Retinal pigment epithelial cell (primary cell): ENCODE data around the gene DCXR.

ENCODE experiments used
- DNase-seq: peaks from one replicate; pipeline ENCODE4 v3.0.0-alpha.2; 2010; ENCODE audit warnings: low read depth
- H3K4me3 ChIP-seq: 2 replicates; pipeline ENCODE4 v1.5.1; 2011; ENCODE audit warnings: mild to moderate bottlenecking, low read length, control low read depth, moderate library complexity
- TF ChIP-seq, protein P1 (sequence below): conservative IDR thresholded peaks from 2 replicates; pipeline ENCODE4 v1.5.1; 2011; ENCODE audit warnings: low read depth, low read length, control low read depth, inconsistent platforms

DCXR gene

DNA sequence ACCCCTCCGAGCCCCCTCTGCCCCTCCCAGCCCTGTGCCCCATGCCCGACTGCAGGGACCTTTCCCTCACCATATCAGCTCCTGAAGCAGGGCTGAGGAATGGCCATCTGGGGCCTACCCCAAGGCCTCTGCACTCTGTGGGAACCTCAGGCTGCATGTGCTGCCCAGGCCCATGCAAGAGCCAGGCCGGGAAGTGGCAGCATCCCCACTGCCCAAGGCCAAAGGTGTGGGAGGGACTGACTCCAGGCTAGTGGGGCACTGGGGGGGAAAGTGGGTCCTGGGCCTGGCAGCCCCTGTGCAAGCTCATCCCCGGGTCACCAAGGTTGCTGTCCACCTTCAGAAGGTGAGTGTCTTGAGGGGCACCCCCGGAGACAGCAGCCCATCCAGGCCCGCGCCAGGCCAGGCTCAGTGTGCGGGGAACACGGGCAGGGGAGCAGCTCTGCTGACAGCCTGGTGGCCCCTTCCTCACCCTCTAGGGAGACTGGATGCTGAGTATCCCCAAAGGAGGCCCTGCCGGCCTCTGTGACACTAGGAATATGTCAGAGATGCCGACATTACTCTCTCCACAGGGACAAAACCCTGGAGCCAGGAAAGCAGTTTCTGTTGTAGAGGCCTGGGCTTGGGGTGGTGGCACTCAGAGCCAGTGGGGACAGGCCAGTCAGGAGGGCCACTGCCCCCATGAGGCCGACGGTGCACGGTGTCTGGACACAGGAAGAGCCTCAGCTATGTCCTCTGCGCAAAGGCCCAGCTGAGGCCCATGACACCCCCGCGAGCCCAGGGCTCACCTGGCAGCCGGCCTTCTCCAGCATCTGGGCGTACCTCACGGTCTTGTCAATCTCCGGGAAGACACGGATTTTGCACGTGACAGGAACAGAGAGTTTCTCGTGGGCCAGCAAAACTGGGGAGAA is 24.8 kb upstream of the DCXR start:
- DNase-seq: no peak
- H3K4me3 ChIP-seq: no peak overlapping the region
- TF ChIP-seq, protein P1, sequence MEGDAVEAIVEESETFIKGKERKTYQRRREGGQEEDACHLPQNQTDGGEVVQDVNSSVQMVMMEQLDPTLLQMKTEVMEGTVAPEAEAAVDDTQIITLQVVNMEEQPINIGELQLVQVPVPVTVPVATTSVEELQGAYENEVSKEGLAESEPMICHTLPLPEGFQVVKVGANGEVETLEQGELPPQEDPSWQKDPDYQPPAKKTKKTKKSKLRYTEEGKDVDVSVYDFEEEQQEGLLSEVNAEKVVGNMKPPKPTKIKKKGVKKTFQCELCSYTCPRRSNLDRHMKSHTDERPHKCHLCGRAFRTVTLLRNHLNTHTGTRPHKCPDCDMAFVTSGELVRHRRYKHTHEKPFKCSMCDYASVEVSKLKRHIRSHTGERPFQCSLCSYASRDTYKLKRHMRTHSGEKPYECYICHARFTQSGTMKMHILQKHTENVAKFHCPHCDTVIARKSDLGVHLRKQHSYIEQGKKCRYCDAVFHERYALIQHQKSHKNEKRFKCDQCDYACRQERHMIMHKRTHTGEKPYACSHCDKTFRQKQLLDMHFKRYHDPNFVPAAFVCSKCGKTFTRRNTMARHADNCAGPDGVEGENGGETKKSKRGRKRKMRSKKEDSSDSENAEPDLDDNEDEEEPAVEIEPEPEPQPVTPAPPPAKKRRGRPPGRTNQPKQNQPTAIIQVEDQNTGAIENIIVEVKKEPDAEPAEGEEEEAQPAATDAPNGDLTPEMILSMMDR: no peak

DNA sequence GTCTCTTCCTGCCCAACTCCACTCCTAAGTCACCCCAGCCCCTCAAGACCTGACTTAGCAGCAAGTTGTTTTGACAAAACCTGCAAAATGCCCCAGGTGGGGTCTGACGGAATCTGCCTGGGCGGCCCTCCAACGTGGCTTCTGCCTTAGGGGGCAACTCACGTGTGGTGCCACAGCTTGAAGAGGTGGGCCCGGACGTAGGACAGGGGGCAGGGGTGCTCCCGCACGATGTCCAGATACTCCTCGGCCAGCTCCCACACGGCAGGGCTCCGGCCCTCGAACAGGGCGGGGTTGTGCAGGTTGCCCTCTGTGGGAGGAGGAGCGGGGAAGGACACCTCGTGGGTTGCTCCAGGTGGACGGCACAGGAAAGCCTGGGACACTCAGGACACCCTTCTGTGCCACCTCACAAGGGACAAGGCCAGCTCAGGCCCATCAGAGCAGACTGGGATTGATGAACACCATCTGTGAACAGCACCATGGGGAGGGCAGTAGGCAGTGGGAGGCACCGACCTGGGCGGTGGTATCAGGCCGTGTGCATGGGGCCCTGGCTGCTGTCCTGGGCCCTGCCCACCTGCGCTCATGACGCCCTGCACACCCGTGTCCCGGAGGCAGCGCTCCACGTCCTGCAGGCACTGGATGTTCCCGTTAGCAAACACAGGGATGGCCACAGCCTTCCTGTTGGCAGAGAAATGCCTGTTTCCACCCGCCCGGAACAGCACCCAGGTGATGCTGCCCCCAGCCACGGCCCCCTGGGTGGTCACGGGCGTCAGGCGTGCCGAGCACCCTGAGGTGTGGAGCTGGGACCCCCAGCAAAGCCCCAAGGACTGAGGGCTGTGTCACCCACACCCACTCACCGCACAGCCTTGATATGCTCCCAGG is 23.8 kb upstream of the DCXR start:
- H3K4me3 ChIP-seq: no peak overlapping the region
- no peak for DNase-seq
- TF ChIP-seq, protein P1: no peak

DNA sequence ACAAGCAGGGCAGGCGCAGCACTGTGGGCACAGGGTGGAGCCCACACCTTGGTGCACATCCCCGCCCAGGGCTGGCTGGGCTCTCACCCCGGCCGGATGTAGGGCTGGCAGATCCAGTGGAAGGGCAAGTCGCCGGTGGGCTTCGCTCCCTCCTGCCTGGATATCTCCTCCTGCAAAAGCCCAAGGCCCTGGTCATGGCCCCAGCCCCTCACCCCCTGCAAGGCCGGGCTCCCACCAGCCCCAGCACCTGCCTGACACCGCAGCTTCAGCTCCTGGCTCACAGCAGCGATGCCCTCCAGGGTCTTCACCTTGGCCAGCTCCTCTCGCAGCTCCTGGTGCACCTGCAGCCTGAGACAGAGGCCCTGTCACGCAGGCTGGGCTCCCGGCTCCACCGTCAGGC is 23.1 kb upstream of the DCXR start:
- no peak for DNase-seq
- TF ChIP-seq, protein P1: no peak
- H3K4me3 ChIP-seq: no peak overlapping the region

DNA sequence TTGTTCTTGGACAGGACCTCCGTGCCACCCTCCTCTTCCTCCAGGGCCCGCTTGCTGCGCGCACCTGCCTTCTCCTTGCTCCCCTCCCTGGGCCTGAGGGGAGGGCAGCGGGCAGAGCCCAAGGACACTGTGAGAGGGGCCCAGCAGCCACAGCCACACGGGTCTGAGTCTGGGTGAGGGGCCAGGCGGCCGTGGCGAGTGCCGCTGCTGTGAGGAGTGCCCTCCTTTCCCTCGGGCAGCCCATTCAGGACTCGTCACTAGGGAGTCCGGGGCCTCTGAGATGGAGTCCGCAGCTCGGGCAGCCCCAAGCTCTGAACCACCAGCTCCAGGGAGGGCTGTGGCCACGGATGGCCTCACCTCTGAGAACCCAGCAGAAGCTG is 22.5 kb upstream of the DCXR start:
- H3K4me3 ChIP-seq: no peak overlapping the region
- DNase-seq: no peak

DNA sequence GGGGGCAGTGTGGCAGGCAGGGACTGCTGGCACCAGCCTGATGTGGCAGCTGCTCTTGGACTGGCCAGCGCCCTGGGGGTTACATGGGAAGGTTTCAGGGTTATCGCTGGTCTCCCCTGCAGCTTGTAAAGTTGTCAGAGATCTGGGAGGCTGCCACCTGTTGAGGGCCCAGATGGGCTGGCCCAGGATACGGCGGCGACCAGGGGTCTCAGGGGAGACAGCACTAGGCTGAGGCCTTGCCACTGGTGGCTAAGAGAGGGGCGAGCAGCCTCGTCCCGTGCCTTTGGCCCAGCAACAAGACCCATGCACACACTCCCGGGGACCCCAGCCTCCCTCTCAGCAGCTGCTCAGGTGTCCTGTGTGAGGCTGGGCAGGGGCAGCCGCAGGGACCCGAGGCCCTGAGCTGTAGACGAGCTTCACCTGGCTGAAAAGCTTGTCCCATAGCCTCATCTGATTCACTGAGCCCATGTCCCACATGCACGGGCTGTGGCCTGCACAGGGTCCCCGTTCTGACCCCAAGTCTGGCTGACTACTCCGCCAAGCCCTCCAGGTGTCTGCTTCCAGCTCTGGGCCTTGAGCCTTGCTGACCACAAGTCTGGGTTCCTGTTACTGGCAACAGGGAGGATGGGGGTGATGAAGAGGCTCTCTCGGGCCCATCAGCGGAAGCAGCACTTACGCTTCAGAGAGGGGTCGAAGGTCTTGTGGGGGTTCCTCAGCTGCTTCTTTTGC is 21.9 kb upstream of the DCXR start:
- TF ChIP-seq, protein P1: no peak
- no peak overlapping the region for H3K4me3 ChIP-seq
- no peak for DNase-seq

More for the DNA sequence above, 22.5 kb upstream of the DCXR start:
- TF ChIP-seq, protein P1: no peak

DNA sequence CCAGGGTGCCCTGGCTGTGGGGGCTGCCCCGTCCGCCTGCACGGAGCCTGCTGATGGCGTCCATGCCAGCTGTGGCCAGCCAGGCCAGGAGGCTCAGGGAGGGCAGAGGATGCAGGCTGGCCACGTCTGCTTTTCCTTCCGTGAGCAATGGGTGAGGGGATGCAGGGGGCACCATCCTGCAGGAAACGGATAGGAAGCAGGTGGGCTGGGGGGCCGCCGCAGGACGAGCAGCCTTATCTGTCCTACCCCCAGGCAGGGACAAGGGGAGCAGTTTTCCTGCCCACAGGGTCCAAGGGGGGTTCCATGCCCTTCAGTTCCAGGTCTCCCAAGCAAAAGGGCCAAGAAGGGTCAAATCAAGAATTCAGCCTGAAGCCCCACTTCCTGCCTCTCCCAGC is 21.4 kb upstream of the DCXR start:
- TF ChIP-seq, protein P1: no peak

More for the DNA sequence above, 21.4 kb upstream of the DCXR start:
- no peak overlapping the region for H3K4me3 ChIP-seq
- no peak for DNase-seq
